OCI-LY3 (cell line): ENCODE measurements around the gene ADARB1.

Experiments
- EZH2phosphoT487 ChIP-seq: fragments of 200-600 bp; shearing (Covaris generic); IDR thresholded peaks from 2 replicates; pipeline ENCODE4 v1.6.1; 2018; ENCODE audit warnings: antibody characterized with exemption, mixed run types, low read depth
- TF ChIP-seq, protein P1 (sequence below): fragments of 200-600, 300-600 bp; sonication (generic); IDR thresholded peaks from 2 replicates; pipeline ENCODE4 v1.5.1; 2014; ENCODE audit warnings: antibody characterized with exemption, low read length, low read depth

DNA sequence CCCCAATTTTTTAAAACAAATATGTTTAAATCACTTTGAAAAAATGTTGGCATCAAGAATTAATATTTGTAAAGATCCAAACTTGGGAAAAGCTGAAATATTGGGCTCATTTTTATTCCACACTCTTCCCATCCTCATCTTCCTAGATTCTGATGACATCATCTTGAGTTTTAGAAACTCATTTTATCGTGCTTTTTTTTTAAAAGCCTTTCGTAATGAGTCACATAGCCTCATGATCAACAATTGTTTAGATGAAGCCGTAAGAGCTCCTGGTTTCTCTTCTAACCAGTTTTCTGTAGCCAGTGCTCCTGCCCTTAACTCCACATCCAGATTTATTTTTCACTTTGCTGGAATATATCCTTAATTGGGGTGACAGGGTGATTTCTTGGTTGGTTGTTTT, 134.7 kb downstream of the ADARB1 start:
- TF ChIP-seq, protein P1, sequence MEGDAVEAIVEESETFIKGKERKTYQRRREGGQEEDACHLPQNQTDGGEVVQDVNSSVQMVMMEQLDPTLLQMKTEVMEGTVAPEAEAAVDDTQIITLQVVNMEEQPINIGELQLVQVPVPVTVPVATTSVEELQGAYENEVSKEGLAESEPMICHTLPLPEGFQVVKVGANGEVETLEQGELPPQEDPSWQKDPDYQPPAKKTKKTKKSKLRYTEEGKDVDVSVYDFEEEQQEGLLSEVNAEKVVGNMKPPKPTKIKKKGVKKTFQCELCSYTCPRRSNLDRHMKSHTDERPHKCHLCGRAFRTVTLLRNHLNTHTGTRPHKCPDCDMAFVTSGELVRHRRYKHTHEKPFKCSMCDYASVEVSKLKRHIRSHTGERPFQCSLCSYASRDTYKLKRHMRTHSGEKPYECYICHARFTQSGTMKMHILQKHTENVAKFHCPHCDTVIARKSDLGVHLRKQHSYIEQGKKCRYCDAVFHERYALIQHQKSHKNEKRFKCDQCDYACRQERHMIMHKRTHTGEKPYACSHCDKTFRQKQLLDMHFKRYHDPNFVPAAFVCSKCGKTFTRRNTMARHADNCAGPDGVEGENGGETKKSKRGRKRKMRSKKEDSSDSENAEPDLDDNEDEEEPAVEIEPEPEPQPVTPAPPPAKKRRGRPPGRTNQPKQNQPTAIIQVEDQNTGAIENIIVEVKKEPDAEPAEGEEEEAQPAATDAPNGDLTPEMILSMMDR = no peak
- no peak for TF ChIP-seq EZH2phosphoT487
